A673 (cell line): ENCODE data around the gene NOSIP. TPM values are rescaled to one million over a fixed set of nuclear protein-coding genes. Genes with fewer than 3 reads are reported as not detected.
A peak's percentile ranks its signal among the peaks of the same experiment; 100 is the strongest.

Experiments
- Bru-seq: library from RNA; stranded (reverse); fragments of 400-500 nt; gene quantifications from one replicate; lab custom pipeline; 2021; lab: Mats Ljungman, UMichigan
- BruChase-seq, 2 experiments: library from RNA; stranded (reverse); fragments of 400-500 nt; gene quantifications; one replicate each; lab custom pipeline; 2021; lab: Mats Ljungman, UMichigan
- BruUV-seq: library from RNA; stranded (reverse); fragments of 400-500 nt; replicated peaks from 2 replicates; lab custom pipeline; 2021; lab: Mats Ljungman, UMichigan
- CTCF ChIA-PET: fragments of 300-600 bp; sonication (Branson Sonifier 250); formaldehyde crosslinking; loops from one replicate; lab custom pipeline; 2022; ENCODE audit warnings: antibody characterized with exemption; lab: Charles Lee
- POLR2A ChIA-PET: fragments of 300-600 bp; sonication (Branson Sonifier 250); formaldehyde crosslinking; loops from one replicate; lab custom pipeline; 2022; ENCODE audit warnings: antibody characterized with exemption; ENCODE audit not compliant: low non-redundant PET; lab: Charles Lee
- DNase-seq: peaks from one replicate; pipeline ENCODE4 v3.0.0-alpha.2; 2015; ENCODE audit warnings: low spot score
- H3K27ac ChIP-seq: fragments of 200-600 bp; sonication (generic); 2 replicates; pipeline ENCODE4 v1.5.1; 2016; ENCODE audit warnings: mixed run types, low read depth, mild to moderate bottlenecking, mixed read lengths, antibody characterized with exemption, low read length; ENCODE audit not compliant: poor library complexity, severe bottlenecking
- H3K27me3 ChIP-seq: fragments of 200-600 bp; sonication (generic); replicated peaks from 2 replicates; pipeline ENCODE4 v1.6.1; 2017; ENCODE audit warnings: mixed run types, low read depth, mild to moderate bottlenecking, mixed read lengths, antibody characterized with exemption, low read length; ENCODE audit not compliant: insufficient read depth, poor library complexity
- H3K36me3 ChIP-seq: fragments of 200-600 bp; sonication (generic); 2 replicates; pipeline ENCODE4 v1.6.1; 2016; ENCODE audit warnings: mixed run types, mild to moderate bottlenecking, mixed read lengths, antibody characterized with exemption, low read length; ENCODE audit not compliant: insufficient read depth, poor library complexity, severe bottlenecking
- H3K4me1 ChIP-seq: fragments of 200-600 bp; sonication (generic); 2 replicates; pipeline ENCODE4 v1.6.1; 2017; ENCODE audit warnings: mixed run types, mild to moderate bottlenecking, mixed read lengths, antibody characterized with exemption, low read length; ENCODE audit not compliant: insufficient read depth, poor library complexity, severe bottlenecking
- H3K4me3 ChIP-seq: fragments of 200-600 bp; sonication (generic); 2 replicates; pipeline ENCODE4 v1.5.1; 2016; ENCODE audit warnings: low read depth, mixed run types, mild to moderate bottlenecking, mixed read lengths, low read length; ENCODE audit not compliant: poor library complexity, severe bottlenecking
- H3K9me3 ChIP-seq: fragments of 200-600 bp; sonication (generic); 2 replicates; pipeline ENCODE4 v1.6.1; 2016; ENCODE audit warnings: mixed run types, low read depth, mild to moderate bottlenecking, mixed read lengths, antibody characterized with exemption, low read length; ENCODE audit not compliant: poor library complexity, severe bottlenecking
- CTCF ChIP-seq: fragments of 300-800, 200-600 bp; sonication (generic); conservative IDR thresholded peaks from 2 replicates; pipeline ENCODE4 v1.5.1; 2017; ENCODE audit warnings: low read depth, mild to moderate bottlenecking, antibody characterized with exemption, low read length, moderate library complexity, mixed read lengths
- EZH2 ChIP-seq: fragments of 200-600 bp; sonication (generic); IDR thresholded peaks from 2 replicates; pipeline ENCODE4 v1.6.1; 2017; ENCODE audit warnings: borderline replicate concordance, low read depth, mild to moderate bottlenecking, mixed read lengths, antibody characterized with exemption, low read length; ENCODE audit not compliant: poor library complexity, severe bottlenecking
- intact Hi-C: fragments of 100-400 bp; cut with micrococcal nuclease; formaldehyde crosslinking; loops from one replicate; pipeline ENCODE4 v1.10.0; 2022; ENCODE audit not compliant: unreplicated experiment
- long read RNA-seq: library from polyadenylated mRNA; stranded (forward); transcript quantifications from one replicate; pipeline ENCODE4 v2.0.0, GENCODE V29; 2022
- total RNA-seq: library from RNA; stranded (reverse); gene quantifications from 2 replicates; pipeline ENCODE4 v1.2.3, GENCODE V29; 2021

NOSIP gene
- total RNA-seq: 169 and 178 TPM in 2 replicates
- Bru-seq, nascent RNA: percentile 70 among the genes with signal in this experiment
- percentile 66 among the genes with signal in this experiment for BruChase-seq, experiment 1, labeled RNA remaining after a 2-hour chase
- BruChase-seq, experiment 2, labeled RNA remaining after a 6-hour chase: percentile 77 among the genes with signal in this experiment
- long read RNA-seq, transcript NOSIP-201 (9 exons, 1,000 nt): minor isoform, 14 of 190 reads
- long read RNA-seq, transcript NOSIP-204 (9 exons, 1,005 nt): major isoform, 149 of 190 reads
- long read RNA-seq, partial matches to known transcripts: 13 of 190 reads
- long read RNA-seq, other reads (novel, unspliced or antisense): 13 of 190 reads

DNA sequence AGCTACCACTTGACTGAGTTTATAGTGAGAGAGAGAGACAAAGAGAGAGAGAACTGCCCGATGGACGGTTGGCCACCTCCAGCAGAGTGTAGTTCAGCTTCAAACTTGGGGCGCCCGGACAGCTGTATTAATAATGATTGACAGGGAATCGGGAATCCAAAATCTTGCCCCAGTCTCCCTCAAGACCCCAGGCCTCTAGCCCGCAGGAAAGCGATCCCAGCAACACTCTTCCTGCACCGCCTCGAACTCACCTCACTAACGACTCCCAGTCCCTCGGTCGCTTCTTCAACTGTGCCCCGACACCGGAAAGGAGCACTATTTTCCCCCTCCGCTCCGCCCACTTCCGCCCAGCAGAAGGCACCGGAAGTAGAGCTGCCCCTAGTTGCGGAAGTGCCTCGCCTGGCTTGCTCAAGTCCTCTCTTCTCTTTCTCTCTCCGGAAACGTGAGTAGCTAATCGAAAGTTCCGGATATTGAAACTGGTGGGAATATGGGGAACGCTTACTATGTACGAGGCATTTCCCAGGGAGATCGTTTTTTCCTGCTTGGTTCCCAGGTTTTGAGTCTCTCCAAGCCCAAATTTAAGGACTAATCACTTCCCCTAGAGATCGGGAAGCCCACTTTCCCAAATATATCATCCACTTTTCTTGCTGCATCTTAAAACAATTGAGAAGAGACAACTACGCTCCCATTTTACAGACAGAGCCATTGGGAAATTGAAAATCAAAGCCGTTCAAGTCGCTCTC is at the start of gene NOSIP:
Gene NOSIP, minus strand, starts transcription at position 293 of the 743 bp plus-strand sequence. CDS start 19,865 bp downstream, outside the sequence.
- CTCF ChIA-PET: interaction anchor here (1.0 to 1.3 kb wide), 2 partner anchors 10 to 69 kb away, joined by 4 to 11 read pairs; no protein-coding TSS in a partner anchor
- POLR2A ChIA-PET: interaction anchor here (0.6 to 1.4 kb wide), 4 partner anchors 10 to 1325 kb away, joined by 3 to 8 read pairs (median 4); partner anchors contain the start of genes CARD8 and RRAS
- intact Hi-C loops: no loop called here
- no TSS peak for BruUV-seq
- TF ChIP-seq CTCF (no peak), EZH2 (no peak)
- DNase-seq: peak; percentile 98
- peaks cover 10% of the 10 kb centered on the region for H3K36me3 ChIP-seq
- H3K27ac ChIP-seq: peak within 1 kb of the TSS; percentile 78
- H3K27me3 ChIP-seq: no peaks in the 10 kb centered on the region
- H3K4me3 ChIP-seq: peak within 1 kb of the TSS; percentile 85
- H3K9me3 ChIP-seq: no peaks in the 10 kb centered on the region
- H3K4me1 ChIP-seq: peaks cover 10% of the 10 kb centered on the region

GRCh38 chr19:49629659-49630058 is 49.3 kb upstream of the NOSIP start:
- TF ChIP-seq EZH2 (no peak), CTCF (no peak)
- Histone ChIP-seq H3K4me1 (peaks cover 9% of the 10 kb centered on the region), H3K9me3 (no peaks in the 10 kb centered on the region), H3K27me3 (no peaks in the 10 kb centered on the region), H3K4me3 (no peak overlapping the region), H3K36me3 (peaks cover 24% of the 10 kb centered on the region), H3K27ac (no peak overlapping the region)
- CTCF ChIA-PET: no interaction called here
- intact Hi-C loops: no loop called here
- BruUV-seq: no TSS peak
- no peak for DNase-seq
- POLR2A ChIA-PET: no interaction called here

DNA sequence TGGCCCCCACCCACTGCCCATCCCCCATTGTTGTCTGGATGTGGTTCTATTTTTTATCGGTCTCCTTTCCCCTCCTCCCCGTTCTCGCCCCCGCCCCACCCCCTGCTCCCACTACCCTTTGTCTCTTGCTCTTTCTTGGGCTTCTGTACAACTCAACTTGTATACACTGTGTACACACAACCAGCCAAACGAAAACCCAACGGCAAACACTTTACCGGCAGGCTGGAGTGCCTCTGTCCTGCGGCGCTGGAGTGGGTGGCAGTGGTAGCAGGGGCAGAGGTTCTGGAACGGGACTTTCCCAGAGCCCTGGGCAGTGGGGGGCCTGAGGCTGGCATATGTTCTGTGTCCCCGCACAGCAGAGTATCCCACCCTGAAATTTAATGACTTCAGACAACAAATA is 45.9 kb upstream of the NOSIP start:
- no peak for TF ChIP-seq EZH2
- no peak for TF ChIP-seq CTCF
- Histone ChIP-seq H3K9me3 (no peaks in the 10 kb centered on the region), H3K27me3 (no peaks in the 10 kb centered on the region), H3K4me1 (peaks cover 8% of the 10 kb centered on the region), H3K36me3 (peaks cover 31% of the 10 kb centered on the region), H3K27ac (no peak overlapping the region), H3K4me3 (no peak overlapping the region)
- CTCF ChIA-PET: no interaction called here
- BruUV-seq: no TSS peak
- DNase-seq: no peak
- POLR2A ChIA-PET: no interaction called here
- intact Hi-C loops: no loop called here
